HG03139 (cell line): ENCODE results near the gene RPS17.
A peak's percentile ranks its signal among the peaks of the same experiment; 100 is the strongest.
"Not testable (repeated sequence)": the region's sequence is repeated elsewhere in the genome, so short reads cannot be mapped to it uniquely, and the experiment has no call there.

Experiments
- ATAC-seq: cut with Tn5 transposase; IDR thresholded peaks from one replicate; pipeline ENCODE4 v1.9.1; 2021; ENCODE audit not compliant: unreplicated experiment

RPS17 gene

GRCh38 chr15:82513587-82513986 lies 26.7 kb downstream of the RPS17 start:
- ATAC-seq = not testable (repeated sequence)

- ATAC-seq = not testable (repeated sequence)
Measured at GRCh38 chr15:82507693-82508092, 32.6 kb downstream of the RPS17 start.

- ATAC-seq = not testable (repeated sequence)
Measured at GRCh38 chr15:82507087-82507486, 33.2 kb downstream of the RPS17 start.

- ATAC-seq = not testable (repeated sequence)
Measured at GRCh38 chr15:82505842-82506241, 34.4 kb downstream of the RPS17 start.

- not testable (repeated sequence) for ATAC-seq
Measured at GRCh38 chr15:82504074-82504473, 36.2 kb downstream of the RPS17 start.

GRCh38 chr15:82502700-82503339 lies 37.4 kb downstream of the RPS17 start:
- peak; percentile 70 for ATAC-seq

- not testable (repeated sequence) for ATAC-seq
Measured at GRCh38 chr15:82500772-82501171, 39.5 kb downstream of the RPS17 start.

- ATAC-seq = not testable (repeated sequence)
Measured at GRCh38 chr15:82497978-82498377, 42.3 kb downstream of the RPS17 start.

- ATAC-seq = not testable (repeated sequence)
Measured at GRCh38 chr15:82488250-82488649, 52.0 kb downstream of the RPS17 start.

- not testable (repeated sequence) for ATAC-seq
Measured at GRCh38 chr15:82487045-82487444, 53.2 kb downstream of the RPS17 start.
